IMR-90 (cell line): ENCODE results near the gene DCAF16. TPM values are rescaled to one million over a fixed set of nuclear protein-coding genes. Genes with fewer than 3 reads are reported as not detected.

Experiments used
- ATAC-seq: fragments of 200-7000 bp; cut with Tn5 transposase; 2 replicates; pipeline ENCODE4 v1.9.1; 2020; ENCODE audit warnings: low read depth, mild to moderate bottlenecking, moderate library complexity
- BruUV-seq: library from RNA; stranded (reverse); fragments of 400-500 nt; replicated peaks from 2 replicates; lab custom pipeline; 2021; lab: Mats Ljungman, UMichigan
- CTCF ChIA-PET: fragments of 300-600 bp; formaldehyde crosslinking; extraction: SDS; loops from one replicate; lab custom pipeline; 2021; ENCODE audit warnings: antibody characterized with exemption; lab: Yijun Ruan, JAX
- POLR2A ChIA-PET: fragments of 300-600 bp; sonication (Branson Sonifier 250); formaldehyde crosslinking; loops from one replicate; lab custom pipeline; 2022; ENCODE audit warnings: antibody characterized with exemption; ENCODE audit not compliant: unreplicated experiment; lab: Charles Lee
- DNase-seq: peaks from one replicate; pipeline ENCODE4 v3.0.0; 2013
- H2AFZ ChIP-seq: replicated peaks from 2 replicates; pipeline ENCODE3; 2013; ENCODE audit warnings: low read length, mild to moderate bottlenecking; ENCODE audit not compliant: poor library complexity
- H2AK5ac ChIP-seq: 2 replicates; pipeline ENCODE4 v1.6.1; 2013; ENCODE audit warnings: low read depth, low read length, inconsistent platforms
- H2AK9ac ChIP-seq: replicated peaks from 2 replicates; pipeline ENCODE3; 2013; ENCODE audit warnings: mild to moderate bottlenecking, low read depth, low read length, moderate library complexity; ENCODE audit not compliant: poor library complexity
- H2BK120ac ChIP-seq: 2 replicates; pipeline ENCODE4 v1.6.1; 2013; ENCODE audit warnings: low read depth, low read length, inconsistent platforms
- H2BK15ac ChIP-seq: 3 replicates; pipeline ENCODE4 v1.6.1; 2013; ENCODE audit warnings: low read depth, low read length, inconsistent platforms
- H2BK20ac ChIP-seq: 2 replicates; pipeline ENCODE4 v1.6.1; 2013; ENCODE audit warnings: low read depth, mild to moderate bottlenecking, inconsistent platforms, low read length, moderate library complexity
- H2BK5ac ChIP-seq: 2 replicates; pipeline ENCODE4 v1.6.1; 2013; ENCODE audit warnings: mild to moderate bottlenecking, low read depth, low read length, inconsistent platforms; ENCODE audit not compliant: poor library complexity, severe bottlenecking
- H3K14ac ChIP-seq: replicated peaks from 2 replicates; pipeline ENCODE4 v1.6.1; 2013; ENCODE audit warnings: low read depth, low read length, inconsistent platforms
- H3K18ac ChIP-seq: 2 replicates; pipeline ENCODE4 v1.6.1; 2013; ENCODE audit warnings: low read depth, low read length, control low read depth
- H3K23ac ChIP-seq: 2 replicates; pipeline ENCODE4 v1.6.1; 2013; ENCODE audit warnings: low read depth, low read length, inconsistent platforms
- H3K27ac ChIP-seq: 2 replicates; pipeline ENCODE4 v1.5.1; 2013; ENCODE audit warnings: mild to moderate bottlenecking, control low read depth, low read length; ENCODE audit not compliant: insufficient read depth
- H3K27me3 ChIP-seq: 2 replicates; pipeline ENCODE4 v1.6.1; 2013; ENCODE audit warnings: low read length; ENCODE audit not compliant: control insufficient read depth, insufficient read depth
- H3K36me3 ChIP-seq: 2 replicates; pipeline ENCODE4 v1.6.1; 2013; ENCODE audit warnings: low read length, mixed read lengths; ENCODE audit not compliant: control insufficient read depth, insufficient read depth
- H3K4ac ChIP-seq: 2 replicates; pipeline ENCODE4 v1.6.1; 2013; ENCODE audit warnings: low read depth, low read length, inconsistent platforms
- H3K4me1 ChIP-seq: 2 replicates; pipeline ENCODE4 v1.6.1; 2013; ENCODE audit warnings: low read length, mixed read lengths; ENCODE audit not compliant: control insufficient read depth, insufficient read depth
- H3K4me2 ChIP-seq: 2 replicates; pipeline ENCODE4 v1.6.1; 2013; ENCODE audit warnings: low read depth, mild to moderate bottlenecking, control low read depth, low read length, moderate library complexity
- H3K4me3 ChIP-seq: 2 replicates; pipeline ENCODE4 v1.5.1; 2013; ENCODE audit warnings: low read depth, mild to moderate bottlenecking, control low read depth, low read length, moderate library complexity; ENCODE audit not compliant: insufficient read depth
- H3K56ac ChIP-seq: 2 replicates; pipeline ENCODE4 v1.6.1; 2013; ENCODE audit warnings: low read length, inconsistent platforms; ENCODE audit not compliant: insufficient read depth; ENCODE audit errors: extremely low read depth
- H3K79me1 ChIP-seq, 2 experiments: 2 replicates each; pipeline ENCODE4 v1.6.1; 2013; ENCODE audit warnings: low read length in 2 of 2, inconsistent platforms in 1 of 2, low read depth in 1 of 2
- H3K9ac ChIP-seq: 2 replicates; pipeline ENCODE4 v1.6.1; 2013; ENCODE audit warnings: low read depth, low read length, control low read depth
- H3K9me1 ChIP-seq: 2 replicates; pipeline ENCODE4 v1.6.1; 2013; ENCODE audit warnings: low read length, inconsistent platforms; ENCODE audit not compliant: insufficient read depth
- H3K9me3 ChIP-seq: 2 replicates; pipeline ENCODE4 v1.6.1; 2013; ENCODE audit warnings: low read length; ENCODE audit not compliant: control insufficient read depth, insufficient read depth
- H4K20me1 ChIP-seq: 2 replicates; pipeline ENCODE4 v1.6.1; 2013; ENCODE audit warnings: low read length, inconsistent platforms; ENCODE audit not compliant: insufficient read depth
- H4K5ac ChIP-seq: 2 replicates; pipeline ENCODE4 v1.6.1; 2013; ENCODE audit warnings: mild to moderate bottlenecking, low read depth, low read length, control low read depth
- H4K8ac ChIP-seq, 2 experiments: 2 replicates each; pipeline ENCODE4 v1.6.1; 2013; ENCODE audit warnings: low read depth in 2 of 2, low read length in 2 of 2, control low read depth in 1 of 2, inconsistent platforms in 1 of 2
- H4K91ac ChIP-seq: 2 replicates; pipeline ENCODE4 v1.6.1; 2013; ENCODE audit warnings: low read depth, low read length, inconsistent platforms; ENCODE audit not compliant: insufficient read depth
- CEBPB ChIP-seq: IDR thresholded peaks from 2 replicates; pipeline ENCODE4 v1.6.1; 2012; ENCODE audit warnings: low read depth, low read length, improper control_type of control experiment
- MAFK ChIP-seq: IDR thresholded peaks from 2 replicates; pipeline ENCODE4 v1.6.1; 2012; ENCODE audit warnings: low read depth, low read length, improper control_type of control experiment
- NFE2L2 ChIP-seq: fragments of 150-350 bp; IDR thresholded peaks from 2 replicates; pipeline ENCODE4 v1.6.1; 2016; ENCODE audit warnings: low read depth, mild to moderate bottlenecking, low read length
- RFX5 ChIP-seq: IDR thresholded peaks from 2 replicates; pipeline ENCODE4 v1.8.0; 2012; ENCODE audit warnings: low read depth, mild to moderate bottlenecking, low read length, moderate library complexity
- WGBS, 2 experiments: methylation state at CpG; one replicate each; pipeline versions ENCODE4 v1.1.5 to v1.1.7; 2013; ENCODE audit warnings: missing lambda C conversion rate in 2 of 2; ENCODE audit not compliant: insufficient read length in 1 of 2; ENCODE audit errors: extremely low coverage in 2 of 2; 5-methylcytosine and 5-hydroxymethylcytosine counted together
- dilution Hi-C: fragments of 300-500 bp; cut with HindIII; formaldehyde crosslinking; loops from one replicate; pipeline ENCODE4 v1.14.3; 2018; ENCODE audit warnings: low sequenced_read_pairs; ENCODE audit not compliant: unreplicated experiment
- in situ Hi-C: fragments of 300-500 bp; cut with MboI; formaldehyde crosslinking; loops from 3 replicates; pipeline ENCODE4 v1.14.3; 2019; ENCODE audit warnings: low sequenced_read_pairs, inconsistent platforms, mixed read lengths
- intact Hi-C: fragments of 100-400 bp; cut with micrococcal nuclease; formaldehyde crosslinking; loops from 2 replicates; pipeline ENCODE4 v1.10.0; 2022
- polyA plus RNA-seq, 3 experiments: library from polyadenylated mRNA; depleted of rRNA; stranded (reverse); fragments of >200 nt; gene quantifications; 2 replicates each; pipeline ENCODE4 v1.2.3, GENCODE V29; 2012; ENCODE audit warnings: low replicate concordance in 1 of 3
- total RNA-seq: library from RNA; depleted of rRNA; stranded (reverse); fragments of >200 nt; gene quantifications from 2 replicates; pipeline ENCODE4 v1.2.3, GENCODE V29; 2012

DCAF16 gene
- total and polyA plus RNA-seq, 2 of the 4 experiments (the other 2 are of a cell fraction): 15.1 to 31.5 TPM

DNA sequence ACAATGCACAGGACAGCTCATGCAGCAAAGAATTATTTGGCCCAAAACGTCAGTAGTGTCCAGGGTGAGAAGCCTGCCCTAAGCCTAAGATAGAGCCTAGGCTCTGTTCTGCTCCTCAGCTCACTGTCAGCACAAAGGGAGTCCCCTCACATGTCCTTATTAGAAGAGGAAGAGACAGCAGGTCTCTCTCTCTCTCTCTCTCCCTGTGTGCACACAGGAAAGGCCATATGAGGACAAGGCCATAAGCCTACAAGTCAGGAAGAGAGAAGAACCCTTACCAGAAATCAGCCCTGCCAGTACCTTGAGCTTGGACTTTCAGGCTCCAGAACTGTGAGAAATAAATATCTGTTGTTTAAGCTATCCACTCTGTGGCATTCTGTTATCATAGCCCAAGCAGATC, 49.5 kb downstream of the DCAF16 start:
- no peak overlapping the region for H2BK120ac ChIP-seq
- H2BK20ac ChIP-seq: no peak overlapping the region
- DNase-seq (no peak), ATAC-seq (no peak)
- H3K18ac ChIP-seq: no peak overlapping the region
- H3K4me2 ChIP-seq: no peak overlapping the region
- no peak overlapping the region for H3K14ac ChIP-seq
- H2BK15ac ChIP-seq: no peak overlapping the region
- POLR2A ChIA-PET: no interaction called here
- H4K91ac ChIP-seq: no peak overlapping the region
- CTCF ChIA-PET: no interaction called here
- BruUV-seq: no TSS peak
- H3K56ac ChIP-seq: no peak overlapping the region
- no peak overlapping the region for H3K4me3 ChIP-seq
- H3K36me3 ChIP-seq: no peaks in the 10 kb centered on the region
- H2AK5ac ChIP-seq: no peak overlapping the region
- H3K27ac ChIP-seq: no peak overlapping the region
- H4K5ac ChIP-seq: no peak overlapping the region
- H3K27me3 ChIP-seq: peaks cover 3% of the 10 kb centered on the region
- intact Hi-C loops: no loop called here
- H2AK9ac ChIP-seq: no peak overlapping the region
- H2AFZ ChIP-seq: no peak overlapping the region
- no peaks in the 10 kb centered on the region for H3K4me1 ChIP-seq
- no peaks in the 10 kb centered on the region for H3K9me1 ChIP-seq
- no peak overlapping the region for H3K23ac ChIP-seq
- 0% methylated on average over 1 of the region's 1 CpG; no CpG with 5 or more reads in 1 of the 2 experiments for WGBS, 2 experiments
- no peaks in the 10 kb centered on the region for H3K9me3 ChIP-seq
- no peak overlapping the region for H2BK5ac ChIP-seq
- no peaks in the 10 kb centered on the region for H4K20me1 ChIP-seq
- in situ Hi-C loops: no loop called here
- H3K79me1 ChIP-seq: no peaks in the 10 kb centered on the region
- H4K8ac ChIP-seq: no peak overlapping the region
- no peak overlapping the region for H3K9ac ChIP-seq
- TF ChIP-seq MAFK (no peak), RFX5 (no peak), NFE2L2 (no peak), CEBPB (no peak)
- H3K4ac ChIP-seq: no peak overlapping the region
- dilution Hi-C loops: no loop called here
